Smooth muscle cell (in vitro differentiated cells): ENCODE measurements around the gene VSIR. TPM values are rescaled to one million over a fixed set of nuclear protein-coding genes. Genes with fewer than 3 reads are reported as not detected.

Experiments
- DNase-seq: peaks from one replicate; lab custom pipeline; 2025; ENCODE audit not compliant: unreplicated experiment; lab: John Stamatoyannopoulos, UW
- H2AFZ ChIP-seq: fragments of 200-600 bp; sonication (generic); 2 replicates; pipeline ENCODE4 v1.6.0; 2016; ENCODE audit warnings: antibody characterized with exemption, low read depth, mild to moderate bottlenecking
- H3F3A ChIP-seq: fragments of 200-600 bp; sonication (generic); 2 replicates; pipeline ENCODE4 v1.6.0; 2017; ENCODE audit warnings: antibody characterized with exemption, low read depth
- H3K27ac ChIP-seq: fragments of 200-600 bp; sonication (generic); 2 replicates; pipeline ENCODE4 v1.5.1; 2016; ENCODE audit warnings: low read depth, mild to moderate bottlenecking
- H3K27me3 ChIP-seq: fragments of 200-600 bp; sonication (generic); 2 replicates; pipeline ENCODE4 v1.6.1; 2016; ENCODE audit warnings: low read depth, mild to moderate bottlenecking
- H3K36me3 ChIP-seq: fragments of 200-600 bp; sonication (generic); 2 replicates; pipeline ENCODE4 v1.5.1; 2016; ENCODE audit warnings: low read depth
- H3K4me1 ChIP-seq: fragments of 200-600 bp; sonication (generic); 2 replicates; pipeline ENCODE4 v1.5.1; 2016; ENCODE audit warnings: low read depth
- H3K4me2 ChIP-seq: fragments of 200-600 bp; sonication (generic); 2 replicates; pipeline ENCODE4 v1.6.0; 2016; ENCODE audit warnings: mild to moderate bottlenecking
- H3K4me3 ChIP-seq: fragments of 200-600 bp; sonication (generic); 2 replicates; pipeline ENCODE4 v1.5.1; 2016; ENCODE audit warnings: mild to moderate bottlenecking
- H3K79me2 ChIP-seq: fragments of 200-600 bp; sonication (generic); 2 replicates; pipeline ENCODE4 v1.6.0; 2016; ENCODE audit warnings: low read depth, mild to moderate bottlenecking
- H3K9ac ChIP-seq: fragments of 200-600 bp; sonication (generic); 2 replicates; pipeline ENCODE4 v1.6.0; 2016; ENCODE audit warnings: low read depth
- H3K9me3 ChIP-seq: fragments of 200-600 bp; sonication (generic); replicated peaks from 2 replicates; pipeline ENCODE4 v1.5.1; 2016; ENCODE audit warnings: low read depth
- H4K20me1 ChIP-seq: fragments of 200-600 bp; sonication (generic); 2 replicates; pipeline ENCODE4 v1.6.0; 2016; ENCODE audit warnings: low read depth
- CTCF ChIP-seq: fragments of 200-600 bp; sonication (generic); IDR thresholded peaks from 2 replicates; pipeline ENCODE4 v1.5.1; 2017; ENCODE audit warnings: borderline replicate concordance, mild to moderate bottlenecking, antibody characterized with exemption; ENCODE audit not compliant: insufficient read depth, poor library complexity, severe bottlenecking
- WGBS: methylation state at CpG from one replicate; pipeline ENCODE4 v1.1.7; 2016; ENCODE audit warnings: low lambda C conversion rate; 5-methylcytosine and 5-hydroxymethylcytosine counted together
- polyA plus RNA-seq: library from polyadenylated mRNA; unstranded; fragments of >200 nt; fragmentation: Nextera tagmentation; extraction: Ambion mirVana; gene quantifications from 2 replicates; pipeline ENCODE4 v1.2.1, GENCODE V29; 2016
- total RNA-seq: library from RNA; depleted of rRNA; stranded (reverse); fragments of >200 nt; gene quantifications from 2 replicates; pipeline ENCODE4 v1.2.3, GENCODE V29; 2014

Gene VSIR
- total and polyA plus RNA-seq, 2 experiments from 2014 or later, result 3.6 TPM

GRCh38 chr10:71747551-71748523 lies 25.5 kb downstream of the VSIR start:
- Histone ChIP-seq H3K27me3 (no peaks in the 10 kb centered on the region), H3K79me2 (no peaks in the 10 kb centered on the region), H3F3A (no peaks in the 10 kb centered on the region), H3K27ac (no peak overlapping the region), H3K36me3 (no peaks in the 10 kb centered on the region), H3K4me3 (no peak overlapping the region), H3K9ac (no peak overlapping the region), H3K4me1 (no peaks in the 10 kb centered on the region), H3K4me2 (no peak overlapping the region), H2AFZ (no peak overlapping the region), H3K9me3 (no peaks in the 10 kb centered on the region), H4K20me1 (no peaks in the 10 kb centered on the region)
- DNase-seq, result no peak
- 76% methylated on average over 13 of the region's 14 CpGs for WGBS
- no peak for TF ChIP-seq CTCF

- 93% methylated on average over 2 of the region's 2 CpGs for WGBS
- no peak overlapping the region for H3K27ac ChIP-seq
These were observed 26.2 kb downstream of the VSIR start for GRCh38 chr10:71747039-71747531.

GRCh38 chr10:71746344-71747037 lies 26.8 kb downstream of the VSIR start:
- Histone ChIP-seq H4K20me1 (no peaks in the 10 kb centered on the region), H3K27ac (no peak overlapping the region)
- DNase-seq, result no peak

More at GRCh38 chr10:71747039-71747531, 26.2 kb downstream of the VSIR start:
- no peaks in the 10 kb centered on the region for H3K36me3 ChIP-seq
- H2AFZ ChIP-seq, result no peak overlapping the region
- no peak overlapping the region for H3K4me3 ChIP-seq
- DNase-seq, result no peak
- no peak overlapping the region for H3K4me2 ChIP-seq
- H3K9me3 ChIP-seq, result no peaks in the 10 kb centered on the region
- no peaks in the 10 kb centered on the region for H3K4me1 ChIP-seq
- TF ChIP-seq CTCF, result no peak
- no peaks in the 10 kb centered on the region for H4K20me1 ChIP-seq
- H3K9ac ChIP-seq, result no peak overlapping the region
- H3K79me2 ChIP-seq, result no peaks in the 10 kb centered on the region
- H3K27me3 ChIP-seq, result no peaks in the 10 kb centered on the region
- no peaks in the 10 kb centered on the region for H3F3A ChIP-seq

More at GRCh38 chr10:71746344-71747037, 26.8 kb downstream of the VSIR start:
- Histone ChIP-seq H3K9ac (no peak overlapping the region), H3K4me3 (no peak overlapping the region), H3K4me1 (no peaks in the 10 kb centered on the region), H3K36me3 (no peaks in the 10 kb centered on the region), H3K9me3 (no peaks in the 10 kb centered on the region), H3K79me2 (no peaks in the 10 kb centered on the region), H3K4me2 (no peak overlapping the region), H3F3A (no peaks in the 10 kb centered on the region), H2AFZ (no peak overlapping the region), H3K27me3 (no peaks in the 10 kb centered on the region)
- TF ChIP-seq CTCF, result no peak
- WGBS, result 76% methylated on average over 13 of the region's 13 CpGs
